ENCODE measurements around the gene PRRG2. TPM values are rescaled to one million over a fixed set of nuclear protein-coding genes. Genes with fewer than 3 reads are reported as not detected.

Gene PRRG2
- polyA plus RNA-seq, 1 of the 3 experiments (the other 2 are of a cell fraction): 0.44 TPM

- no peaks in the 10 kb centered on the region for H3K9me2 ChIP-seq
- no peaks in the 10 kb centered on the region for H3K36me3 ChIP-seq (replicated peaks in 1 of 2; ENCODE audit: control insufficient read depth in 1 of 2, insufficient read depth in 2 of 2, low read length in 1 of 2)
- TF ChIP-seq USF1 (IDR thresholded peaks at IDR 0.05; ENCODE audit: borderline replicate concordance, low read depth) (no peak), ZBTB33 (IDR thresholded peaks at IDR 0.05; ENCODE audit: borderline replicate concordance, low read depth) (no peak), GABPA (IDR thresholded peaks at IDR 0.05; ENCODE audit: low read depth) (no peak), USF2 (IDR thresholded peaks at IDR 0.05; ENCODE audit: borderline replicate concordance, low read depth, low read length) (no peak)
- H3K27me3 ChIP-seq (ENCODE audit: insufficient read depth): no peaks in the 10 kb centered on the region
- POLR2A ChIA-PET: no interaction called here
- H3K9me3 ChIP-seq: no peaks in the 10 kb centered on the region
- H3K4me3 ChIP-seq (ENCODE audit: low read depth in 2 of 2, low read length in 1 of 2): no peak overlapping the region
- H2AFZ ChIP-seq (ENCODE audit: low read depth): no peak overlapping the region
- no peaks in the 10 kb centered on the region for H3K79me2 ChIP-seq (ENCODE audit: insufficient read depth)
- no peak overlapping the region for H3K4me2 ChIP-seq
- H3K9ac ChIP-seq: no peak overlapping the region
- DNase-seq: no peak
- WGBS (ENCODE audit: low lambda C conversion rate): 90% methylated on average over 5 of the region's 14 CpGs
- H4K20me1 ChIP-seq (ENCODE audit: insufficient read depth): no peaks in the 10 kb centered on the region
- no peak overlapping the region for H3K27ac ChIP-seq (ENCODE audit: low read depth in 2 of 2, low read length in 1 of 2)
- H3K4me1 ChIP-seq (ENCODE audit: control insufficient read depth in 1 of 2, insufficient read depth in 2 of 2, low read depth in 1 of 2, low read length in 1 of 2): no peaks in the 10 kb centered on the region
- H3F3A ChIP-seq (replicated peaks; ENCODE audit: insufficient read depth): peaks cover 15% of the 10 kb centered on the region
- CTCF ChIA-PET: interaction anchor here (1.3 to 10.0 kb wide), 3 partner anchors 27 to 40 kb away, joined by 5 to 87 read pairs (median 8); no protein-coding TSS in a partner anchor
Observed at GRCh38 chr19:49543032-49543431, 38.1 kb upstream of the PRRG2 start.

GRCh38 chr19:49544154-49544553, 37.0 kb upstream of the PRRG2 start:
- H3K4me2 ChIP-seq: no peak overlapping the region
- no peak for DNase-seq
- H3K27ac ChIP-seq (ENCODE audit: low read depth in 2 of 2, low read length in 1 of 2): no peak overlapping the region
- no peaks in the 10 kb centered on the region for H3K9me2 ChIP-seq
- H4K20me1 ChIP-seq (ENCODE audit: insufficient read depth): no peaks in the 10 kb centered on the region
- no peak overlapping the region for H3K4me3 ChIP-seq (ENCODE audit: low read depth in 2 of 2, low read length in 1 of 2)
- H3K4me1 ChIP-seq (ENCODE audit: control insufficient read depth in 1 of 2, insufficient read depth in 2 of 2, low read depth in 1 of 2, low read length in 1 of 2): no peaks in the 10 kb centered on the region
- no peaks in the 10 kb centered on the region for H3K36me3 ChIP-seq (replicated peaks in 1 of 2; ENCODE audit: control insufficient read depth in 1 of 2, insufficient read depth in 2 of 2, low read length in 1 of 2)
- H3K9ac ChIP-seq: no peak overlapping the region
- no peaks in the 10 kb centered on the region for H3K27me3 ChIP-seq (ENCODE audit: insufficient read depth)
- POLR2A ChIA-PET: interaction anchor here (0.8 to 0.9 kb wide), 2 partner anchors 41 kb away, joined by 3 read pairs; no protein-coding TSS in a partner anchor
- H3K9me3 ChIP-seq: no peaks in the 10 kb centered on the region
- CTCF ChIA-PET: interaction anchor here (1.0 to 10.0 kb wide), 4 partner anchors 9 to 41 kb away, joined by 5 to 87 read pairs (median 8); no protein-coding TSS in a partner anchor
- no peak overlapping the region for H2AFZ ChIP-seq (ENCODE audit: low read depth)
- 81% methylated on average over 5 of the region's 5 CpGs for WGBS (ENCODE audit: low lambda C conversion rate)
- TF ChIP-seq CHD2 (IDR thresholded peaks at IDR 0.05; ENCODE audit: low read length, partially characterized antibody) (no peak), REST (IDR thresholded peaks at IDR 0.05; ENCODE audit: low read depth, low read length) (no peak), IRF3 (IDR thresholded peaks at IDR 0.05; ENCODE audit: low read depth, low read length) (no peak), EZH2phosphoT487 (IDR thresholded peaks at IDR 0.05; ENCODE audit: borderline replicate concordance, low read depth) (no peak), RAD21 (IDR thresholded peaks at IDR 0.05; ENCODE audit: low read length) (no peak), NFIC (IDR thresholded peaks at IDR 0.05; ENCODE audit: borderline replicate concordance) (no peak), ZBTB33 (IDR thresholded peaks at IDR 0.05; ENCODE audit: borderline replicate concordance, low read depth) (no peak), YY1 (IDR thresholded peaks at IDR 0.05; ENCODE audit: low read depth) (no peak), SIN3A (IDR thresholded peaks at IDR 0.05; ENCODE audit: borderline replicate concordance, low read depth, low read length) (no peak), MEF2A (IDR thresholded peaks at IDR 0.05; ENCODE audit: borderline replicate concordance, low read depth) (no peak), GABPA (IDR thresholded peaks at IDR 0.05; ENCODE audit: low read depth) (no peak), EP300 (IDR thresholded peaks at IDR 0.05; ENCODE audit: borderline replicate concordance in 1 of 2, low read depth in 1 of 2, low read length in 1 of 2) (no peak), NRF1 (IDR thresholded peaks at IDR 0.05; ENCODE audit: low read depth, low read length) (no peak), ELF1 (IDR thresholded peaks at IDR 0.05) (no peak)
- peaks cover 20% of the 10 kb centered on the region for H3F3A ChIP-seq (replicated peaks; ENCODE audit: insufficient read depth)
- no peaks in the 10 kb centered on the region for H3K79me2 ChIP-seq (ENCODE audit: insufficient read depth)

All from SK-N-SH (cell line).